Muscle layer of duodenum (tissue), 2 donors: ENCODE measurements around the gene LAMA2.

Experiments used
- H3K27ac ChIP-seq: one replicate; pipeline ENCODE4 v1.7.0; 2013; ENCODE audit warnings: mild to moderate bottlenecking, low read length
- H3K27me3 ChIP-seq: one replicate; pipeline ENCODE4 v1.7.0; 2013; ENCODE audit warnings: low read depth, mild to moderate bottlenecking, control low read depth, low read length
- H3K36me3 ChIP-seq, 2 donors: one replicate each; pipeline ENCODE4 v1.7.0; 2013; ENCODE audit warnings: low read length in 2 of 2, control low read depth in 1 of 2, mild to moderate bottlenecking in 1 of 2; ENCODE audit not compliant: insufficient read depth in 2 of 2, control insufficient read depth in 1 of 2
- H3K4me1 ChIP-seq, 2 donors: one replicate each; pipeline ENCODE4 v1.7.0; 2013; ENCODE audit warnings: low read length in 2 of 2, mild to moderate bottlenecking in 2 of 2, control low read depth in 1 of 2, moderate library complexity in 1 of 2; ENCODE audit not compliant: insufficient read depth in 2 of 2, control insufficient read depth in 1 of 2
- H3K4me3 ChIP-seq, 2 donors: one replicate each; pipeline ENCODE4 v1.7.0; 2013; ENCODE audit warnings: low read length in 2 of 2, low read depth in 1 of 2, mild to moderate bottlenecking in 1 of 2
- H3K9me3 ChIP-seq, 2 donors: one replicate each; pipeline ENCODE4 v1.7.0; 2013; ENCODE audit warnings: low read length in 2 of 2, control low read depth in 1 of 2, mild to moderate bottlenecking in 1 of 2; ENCODE audit not compliant: control insufficient read depth in 1 of 2
- donor health status: healthy.

The LAMA2 gene

DNA sequence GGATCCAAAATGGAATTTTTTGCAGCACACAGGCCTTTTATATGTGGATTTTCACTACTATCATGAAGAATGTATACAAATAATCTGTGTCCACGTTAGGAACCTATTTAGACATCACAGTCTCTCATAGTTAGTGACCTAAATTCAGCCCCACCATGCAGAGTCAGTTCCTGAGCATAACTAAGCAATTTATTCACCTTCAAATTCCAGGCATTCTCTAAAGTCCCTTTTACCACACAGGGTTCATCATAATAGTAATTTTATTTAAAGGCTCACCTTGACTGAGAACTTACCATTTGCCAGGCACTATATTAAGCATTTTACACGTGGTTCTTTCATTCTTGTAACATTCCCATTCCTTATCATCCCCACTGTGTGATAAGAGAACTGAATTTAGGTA, 473.2 kb downstream of the LAMA2 start:
- Histone ChIP-seq H3K4me3 (no peak overlapping the region), H3K4me1 (peaks cover 0 to 11% of the 10 kb centered on the region in 2 donors), H3K27ac (no peak overlapping the region), H3K9me3 (no peaks in the 10 kb centered on the region), H3K36me3 (no peaks in the 10 kb centered on the region), H3K27me3 (no peaks in the 10 kb centered on the region)

GRCh38 chr6:129359811-129360681, 477.1 kb downstream of the LAMA2 start:
- Histone ChIP-seq H3K4me3 (no peak overlapping the region), H3K27ac (no peak overlapping the region), H3K4me1 (peaks cover 0 to 11% of the 10 kb centered on the region in 2 donors), H3K27me3 (no peaks in the 10 kb centered on the region), H3K36me3 (no peaks in the 10 kb centered on the region), H3K9me3 (no peaks in the 10 kb centered on the region)

DNA sequence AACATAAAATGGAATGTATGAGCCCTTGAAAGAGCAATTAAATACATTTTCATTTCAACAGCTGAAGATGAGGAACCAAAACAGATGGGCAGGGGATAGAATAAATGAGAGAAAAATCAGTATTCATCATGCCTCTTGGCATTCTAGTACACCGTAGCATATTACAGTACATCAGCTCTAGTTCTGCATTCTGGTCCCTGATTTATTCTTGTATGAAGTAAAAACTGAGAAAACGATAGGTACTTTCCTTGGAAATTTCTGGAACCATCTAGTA, 477.7 kb downstream of the LAMA2 start:
- no peaks in the 10 kb centered on the region for H3K9me3 ChIP-seq
- H3K4me1 ChIP-seq, result peaks cover 0 to 11% of the 10 kb centered on the region in 2 donors
- H3K36me3 ChIP-seq, result no peaks in the 10 kb centered on the region
- H3K4me3 ChIP-seq, result no peak overlapping the region
- no peaks in the 10 kb centered on the region for H3K27me3 ChIP-seq
- no peak overlapping the region for H3K27ac ChIP-seq

DNA sequence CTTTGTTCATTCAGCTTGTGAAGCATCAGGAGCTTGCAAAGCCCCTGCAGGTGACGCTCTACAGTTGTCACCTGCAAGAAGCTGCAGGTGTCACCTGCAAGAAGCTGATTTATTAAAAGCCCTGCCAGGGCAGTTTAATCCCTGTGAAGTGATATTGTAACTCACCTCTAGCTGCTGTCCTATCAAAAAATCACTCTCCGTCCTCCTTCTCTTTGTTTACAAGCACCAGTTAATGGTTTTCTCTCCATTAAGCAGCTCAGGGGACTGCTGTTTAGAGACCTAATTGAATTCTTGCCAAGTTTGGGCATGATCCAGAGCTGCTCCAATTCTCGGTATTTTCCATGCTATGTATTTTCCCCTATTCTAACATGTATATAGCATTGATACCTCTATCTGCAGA, 481.1 kb downstream of the LAMA2 start:
- Histone ChIP-seq H3K4me1 (peaks cover 0 to 11% of the 10 kb centered on the region in 2 donors), H3K27me3 (no peaks in the 10 kb centered on the region), H3K36me3 (no peaks in the 10 kb centered on the region)

GRCh38 chr6:129364767-129365166, 481.8 kb downstream of the LAMA2 start:
- H3K4me3 ChIP-seq, result no peak overlapping the region
- no peaks in the 10 kb centered on the region for H3K36me3 ChIP-seq
- no peak overlapping the region for H3K27ac ChIP-seq
- no peaks in the 10 kb centered on the region for H3K27me3 ChIP-seq
- H3K4me1 ChIP-seq, result peaks cover 0 to 10% of the 10 kb centered on the region in 2 donors
- H3K9me3 ChIP-seq, result no peaks in the 10 kb centered on the region

More for the DNA sequence above, 481.1 kb downstream of the LAMA2 start:
- Histone ChIP-seq H3K9me3 (no peaks in the 10 kb centered on the region), H3K27ac (no peak overlapping the region), H3K4me3 (no peak overlapping the region)

GRCh38 chr6:129368076-129368475, 485.1 kb downstream of the LAMA2 start:
- Histone ChIP-seq H3K4me1 (no peaks in the 10 kb centered on the region), H3K4me3 (no peak overlapping the region), H3K27me3 (no peaks in the 10 kb centered on the region), H3K36me3 (no peaks in the 10 kb centered on the region), H3K9me3 (no peaks in the 10 kb centered on the region), H3K27ac (no peak overlapping the region)

DNA sequence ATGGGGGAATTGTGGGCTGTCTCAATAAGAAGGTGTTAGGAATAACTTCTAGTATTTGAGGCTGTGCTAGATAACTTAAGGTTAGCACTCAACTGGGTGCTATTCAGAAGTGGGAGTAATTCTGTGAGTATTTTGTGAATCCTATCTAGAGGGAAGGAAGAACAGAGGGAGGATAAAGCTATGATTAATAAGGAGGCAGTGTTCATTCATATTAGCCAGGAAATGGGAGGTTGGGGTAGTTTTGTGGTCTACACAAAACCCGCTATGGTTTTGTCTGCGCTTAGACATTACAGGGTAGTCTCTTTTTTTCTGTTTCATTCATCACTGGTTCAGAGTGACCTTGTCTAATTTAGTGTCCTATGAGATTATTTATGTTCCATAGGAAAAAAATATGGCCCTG, 486.0 kb downstream of the LAMA2 start:
- Histone ChIP-seq H3K27ac (no peak overlapping the region), H3K27me3 (no peaks in the 10 kb centered on the region), H3K4me3 (no peak overlapping the region), H3K4me1 (no peaks in the 10 kb centered on the region), H3K36me3 (no peaks in the 10 kb centered on the region), H3K9me3 (no peaks in the 10 kb centered on the region)

DNA sequence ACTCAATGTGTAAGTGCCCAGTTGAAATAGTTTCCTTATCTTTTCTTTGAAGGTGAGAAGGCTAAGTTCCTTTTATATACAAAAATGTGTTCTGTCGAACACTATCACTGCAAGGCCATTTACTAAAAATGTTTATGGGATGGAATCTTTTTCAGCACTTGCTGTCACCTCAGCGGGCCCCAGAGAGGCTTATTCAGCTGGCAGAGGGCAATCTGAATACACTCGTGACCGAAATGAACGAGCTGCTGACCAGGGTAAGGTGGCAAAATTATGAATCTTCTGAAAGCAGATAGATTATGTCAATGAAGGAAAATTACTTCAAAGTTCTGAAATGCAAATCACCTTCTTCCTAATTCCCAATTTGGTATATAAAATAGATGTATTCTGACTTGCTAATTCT, 486.8 kb downstream of the LAMA2 start:
- Histone ChIP-seq H3K36me3 (no peaks in the 10 kb centered on the region), H3K4me1 (no peaks in the 10 kb centered on the region), H3K27ac (no peak overlapping the region), H3K4me3 (no peak overlapping the region), H3K9me3 (no peaks in the 10 kb centered on the region), H3K27me3 (no peaks in the 10 kb centered on the region)

- Histone ChIP-seq H3K27ac (no peak overlapping the region), H3K27me3 (no peaks in the 10 kb centered on the region), H3K9me3 (no peaks in the 10 kb centered on the region), H3K36me3 (no peaks in the 10 kb centered on the region), H3K4me3 (no peak overlapping the region), H3K4me1 (no peaks in the 10 kb centered on the region)
Observed at GRCh38 chr6:129370268-129370916, 487.5 kb downstream of the LAMA2 start.

DNA sequence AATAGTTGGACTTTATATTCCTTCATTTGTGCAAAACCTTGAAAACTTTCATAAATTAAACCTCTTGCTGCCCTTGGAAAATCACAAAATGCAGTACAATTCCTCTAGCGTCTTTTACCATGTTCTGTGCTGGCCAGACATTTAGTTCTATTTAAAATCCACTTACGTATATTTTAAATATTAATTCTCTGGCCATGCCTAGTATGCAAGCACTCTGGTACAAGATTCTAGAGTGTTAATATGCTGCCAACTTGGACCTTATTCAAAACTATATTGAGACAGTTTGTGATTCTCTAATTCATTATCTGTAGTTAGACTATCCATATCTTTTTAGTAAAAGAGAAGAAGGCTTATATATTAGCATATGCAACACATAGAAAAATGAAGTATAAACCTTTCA, 498.9 kb downstream of the LAMA2 start:
- H3K27me3 ChIP-seq, result no peaks in the 10 kb centered on the region
- no peak overlapping the region for H3K27ac ChIP-seq
- no peaks in the 10 kb centered on the region for H3K4me1 ChIP-seq
- H3K36me3 ChIP-seq, result no peaks in the 10 kb centered on the region
- H3K9me3 ChIP-seq, result no peaks in the 10 kb centered on the region
- no peak overlapping the region for H3K4me3 ChIP-seq

DNA sequence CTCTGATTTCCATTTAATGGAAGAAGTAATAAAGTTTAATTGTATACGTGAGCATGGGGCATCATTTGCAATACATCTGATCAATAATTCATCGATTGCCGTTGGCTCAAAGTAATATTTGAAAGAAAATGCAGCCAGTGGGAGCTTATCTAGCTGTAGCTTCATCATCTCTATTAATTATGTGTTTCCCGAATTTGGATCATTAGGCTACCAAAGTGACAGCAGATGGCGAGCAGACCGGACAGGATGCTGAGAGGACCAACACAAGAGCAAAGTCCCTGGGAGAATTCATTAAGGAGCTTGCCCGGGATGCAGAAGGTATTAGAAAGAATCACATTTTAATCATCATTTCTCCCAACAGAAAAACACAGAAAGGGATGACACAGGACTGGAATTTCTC, 500.0 kb downstream of the LAMA2 start:
- Histone ChIP-seq H3K27me3 (no peaks in the 10 kb centered on the region), H3K9me3 (no peaks in the 10 kb centered on the region), H3K4me1 (no peaks in the 10 kb centered on the region), H3K27ac (no peak overlapping the region), H3K4me3 (no peak overlapping the region), H3K36me3 (no peaks in the 10 kb centered on the region)

GRCh38 chr6:129385117-129385516, 502.2 kb downstream of the LAMA2 start:
- H3K27me3 ChIP-seq, result no peaks in the 10 kb centered on the region
- H3K27ac ChIP-seq, result no peak overlapping the region
- no peaks in the 10 kb centered on the region for H3K4me1 ChIP-seq
- H3K36me3 ChIP-seq, result no peaks in the 10 kb centered on the region
- no peak overlapping the region for H3K4me3 ChIP-seq
- no peaks in the 10 kb centered on the region for H3K9me3 ChIP-seq
